Measurements from ENCODE around the gene ANO10.

The ANO10 gene

GRCh38 chr3:43316783-43317460 is 304.9 kb downstream of the ANO10 start:
- WGBS, 2 experiments (ENCODE audit: insufficient coverage in 2 of 2) = 76 to 83% methylated on average over 1 to 2 of the region's 4 CpGs
- Histone ChIP-seq H3K36me3 (ENCODE audit: control insufficient read depth, insufficient read depth, low read length) (peaks cover 3% of the 10 kb centered on the region), H3K9me3 (ENCODE audit: control insufficient read depth, low read length) (no peaks in the 10 kb centered on the region), H3K4me1 (ENCODE audit: control insufficient read depth, insufficient read depth, low read length, poor library complexity, severe bottlenecking) (no peaks in the 10 kb centered on the region), H3K27ac (ENCODE audit: low read depth, low read length, severe bottlenecking) (peak overlapping the region; percentile 10), H3K4me3 (ENCODE audit: extremely low read depth, insufficient read depth, low read length, poor library complexity, severe bottlenecking) (no peak overlapping the region)

All from mesodermal cell (in vitro differentiated cells).